Measurements from ENCODE around the gene HTR5A. TPM values are rescaled to one million over a fixed set of nuclear protein-coding genes. Genes with fewer than 3 reads are reported as not detected.

HTR5A gene
- total RNA-seq, 3 donors from 2014 or later = not detected

GRCh38 chr7:155119801-155120382 is 49.8 kb downstream of the HTR5A start:
- no peak overlapping the region for H3K4me3 ChIP-seq
- intact Hi-C loops (cut with DNase I, micrococcal nuclease) = no loop called here
- H3K4me1 ChIP-seq (ENCODE audit: low read depth) = no peaks in the 10 kb centered on the region
- DNase-seq (no peak), ATAC-seq (no peak)
- TF ChIP-seq CTCF (IDR thresholded peaks at IDR 0.05) = no peak
- peaks cover 16% of the 10 kb centered on the region for H3K9me3 ChIP-seq
- H3K36me3 ChIP-seq (ENCODE audit: low read depth) = no peaks in the 10 kb centered on the region

GRCh38 chr7:155120460-155120859 is 50.3 kb downstream of the HTR5A start:
- no peak for TF ChIP-seq CTCF (IDR thresholded peaks at IDR 0.05)
- Histone ChIP-seq H3K36me3 (ENCODE audit: low read depth) (no peaks in the 10 kb centered on the region), H3K9me3 (peaks cover 19% of the 10 kb centered on the region), H3K4me1 (ENCODE audit: low read depth) (no peaks in the 10 kb centered on the region), H3K4me3 (no peak overlapping the region)
- intact Hi-C loops (cut with DNase I, micrococcal nuclease) = no loop called here
- DNase-seq (no peak), ATAC-seq (no peak)

DNA sequence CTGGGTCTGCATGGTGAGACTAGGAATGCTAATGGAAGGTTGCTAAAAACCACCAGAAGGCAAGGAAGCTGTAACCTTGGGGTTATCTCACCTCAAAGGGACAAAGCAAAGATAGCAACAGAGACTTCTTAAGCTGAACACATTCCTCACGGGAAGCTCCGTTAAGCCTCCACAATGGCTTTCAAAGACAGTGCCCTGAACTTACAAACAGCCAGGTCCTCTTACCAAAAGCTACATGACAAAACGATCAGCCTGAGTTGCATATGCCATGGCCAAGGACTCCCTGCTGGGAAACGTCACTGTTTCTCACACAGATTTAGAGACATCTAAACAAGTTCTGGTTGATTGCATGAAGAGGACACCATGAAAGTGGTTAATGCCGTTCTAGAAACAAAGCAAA is 52.7 kb downstream of the HTR5A start:
- no peak for TF ChIP-seq CTCF (IDR thresholded peaks at IDR 0.05)
- ATAC-seq (no peak), DNase-seq (no peak)
- H3K4me3 ChIP-seq = no peak overlapping the region
- intact Hi-C loops (cut with DNase I, micrococcal nuclease) = no loop called here
- H3K36me3 ChIP-seq (ENCODE audit: low read depth) = no peaks in the 10 kb centered on the region
- peaks cover 20% of the 10 kb centered on the region for H3K9me3 ChIP-seq
- no peaks in the 10 kb centered on the region for H3K4me1 ChIP-seq (ENCODE audit: low read depth)

- H3K4me1 ChIP-seq (ENCODE audit: low read depth) = no peaks in the 10 kb centered on the region
- ATAC-seq (no peak), DNase-seq (no peak)
- peaks cover 20% of the 10 kb centered on the region for H3K9me3 ChIP-seq
- no peak for TF ChIP-seq CTCF (IDR thresholded peaks at IDR 0.05)
- no peaks in the 10 kb centered on the region for H3K36me3 ChIP-seq (ENCODE audit: low read depth)
- intact Hi-C loops (cut with DNase I, micrococcal nuclease) = no loop called here
- no peak overlapping the region for H3K4me3 ChIP-seq
Observed at GRCh38 chr7:155123413-155123812, 53.3 kb downstream of the HTR5A start.

DNA sequence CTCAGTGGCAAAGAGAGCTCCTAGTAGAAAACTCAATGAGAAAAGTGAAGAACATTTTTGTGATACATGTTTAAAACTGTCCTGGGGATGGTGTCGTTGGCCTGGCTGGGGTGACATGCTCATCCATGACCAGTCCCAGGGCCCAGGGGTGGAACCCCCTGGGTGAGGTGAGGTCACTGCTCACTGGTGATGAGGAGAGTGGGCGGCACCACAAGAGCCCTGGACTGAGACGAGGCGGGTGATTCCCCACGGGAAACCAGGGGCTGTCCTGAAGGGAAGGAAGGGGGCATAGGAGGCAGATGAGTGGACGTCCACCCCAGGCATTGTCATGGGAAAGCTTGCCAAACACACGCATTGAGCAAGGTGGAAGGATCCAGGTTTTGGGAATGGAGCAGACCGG is 54.6 kb downstream of the HTR5A start:
- Histone ChIP-seq H3K9me3 (peaks cover 17% of the 10 kb centered on the region), H3K4me3 (no peak overlapping the region), H3K4me1 (ENCODE audit: low read depth) (no peaks in the 10 kb centered on the region), H3K36me3 (ENCODE audit: low read depth) (no peaks in the 10 kb centered on the region)
- DNase-seq (no peak), ATAC-seq (no peak)
- intact Hi-C loops (cut with DNase I, micrococcal nuclease) = no loop called here
- TF ChIP-seq CTCF (IDR thresholded peaks at IDR 0.05) = no peak

GRCh38 chr7:155129186-155129585 is 59.1 kb downstream of the HTR5A start:
- no peak overlapping the region for H3K4me3 ChIP-seq
- intact Hi-C loops (cut with DNase I, micrococcal nuclease) = no loop called here
- H3K9me3 ChIP-seq = peaks cover 5% of the 10 kb centered on the region
- H3K4me1 ChIP-seq (ENCODE audit: low read depth) = no peaks in the 10 kb centered on the region
- no peak for TF ChIP-seq CTCF (IDR thresholded peaks at IDR 0.05)
- ATAC-seq = no peak
- no peaks in the 10 kb centered on the region for H3K36me3 ChIP-seq (ENCODE audit: low read depth)
- DNase-seq = no peak

Measured in mucosa of descending colon (tissue), 3 donors.